ENCODE measurements around the gene CNKSR3.

DNA sequence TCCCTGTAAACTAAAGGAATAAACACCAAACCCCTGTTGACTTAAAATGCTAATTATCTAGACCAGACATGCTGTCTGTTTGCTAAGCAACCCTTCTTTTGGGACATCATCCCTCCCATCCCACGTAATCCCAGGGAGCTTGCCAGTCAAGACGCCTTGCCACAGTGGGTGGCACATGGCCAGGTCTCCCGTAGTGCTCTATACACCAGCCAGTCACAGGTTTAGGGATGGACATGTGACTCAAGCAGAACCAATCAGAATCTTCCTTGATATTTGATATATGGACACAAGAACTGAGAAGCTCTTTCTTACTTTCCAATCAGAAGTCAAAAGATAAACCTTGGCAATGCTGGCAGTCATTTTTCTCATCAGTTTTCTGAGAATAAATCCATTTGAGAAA, 60.0 kb downstream of the CNKSR3 start:
- TF ChIP-seq, protein P1, sequence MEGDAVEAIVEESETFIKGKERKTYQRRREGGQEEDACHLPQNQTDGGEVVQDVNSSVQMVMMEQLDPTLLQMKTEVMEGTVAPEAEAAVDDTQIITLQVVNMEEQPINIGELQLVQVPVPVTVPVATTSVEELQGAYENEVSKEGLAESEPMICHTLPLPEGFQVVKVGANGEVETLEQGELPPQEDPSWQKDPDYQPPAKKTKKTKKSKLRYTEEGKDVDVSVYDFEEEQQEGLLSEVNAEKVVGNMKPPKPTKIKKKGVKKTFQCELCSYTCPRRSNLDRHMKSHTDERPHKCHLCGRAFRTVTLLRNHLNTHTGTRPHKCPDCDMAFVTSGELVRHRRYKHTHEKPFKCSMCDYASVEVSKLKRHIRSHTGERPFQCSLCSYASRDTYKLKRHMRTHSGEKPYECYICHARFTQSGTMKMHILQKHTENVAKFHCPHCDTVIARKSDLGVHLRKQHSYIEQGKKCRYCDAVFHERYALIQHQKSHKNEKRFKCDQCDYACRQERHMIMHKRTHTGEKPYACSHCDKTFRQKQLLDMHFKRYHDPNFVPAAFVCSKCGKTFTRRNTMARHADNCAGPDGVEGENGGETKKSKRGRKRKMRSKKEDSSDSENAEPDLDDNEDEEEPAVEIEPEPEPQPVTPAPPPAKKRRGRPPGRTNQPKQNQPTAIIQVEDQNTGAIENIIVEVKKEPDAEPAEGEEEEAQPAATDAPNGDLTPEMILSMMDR (IDR thresholded peaks at IDR 0.05) = no peak
- TF ChIP-seq POLR2AphosphoS5 (IDR thresholded peaks at IDR 0.05) (no peak), EP300 (IDR thresholded peaks at IDR 0.05) (no peak), POLR2A (IDR thresholded peaks at IDR 0.05) (no peak)
